Measurements from ENCODE around the gene YPEL3.

Gene YPEL3

GRCh38 chr16:30088832-30089624 is 7.0 kb downstream of the YPEL3 start:
- DNase-seq = no peak

GRCh38 chr16:30088237-30088831 is 7.7 kb downstream of the YPEL3 start:
- peak in 1 of 2 experiments; percentile 22 for DNase-seq

DNA sequence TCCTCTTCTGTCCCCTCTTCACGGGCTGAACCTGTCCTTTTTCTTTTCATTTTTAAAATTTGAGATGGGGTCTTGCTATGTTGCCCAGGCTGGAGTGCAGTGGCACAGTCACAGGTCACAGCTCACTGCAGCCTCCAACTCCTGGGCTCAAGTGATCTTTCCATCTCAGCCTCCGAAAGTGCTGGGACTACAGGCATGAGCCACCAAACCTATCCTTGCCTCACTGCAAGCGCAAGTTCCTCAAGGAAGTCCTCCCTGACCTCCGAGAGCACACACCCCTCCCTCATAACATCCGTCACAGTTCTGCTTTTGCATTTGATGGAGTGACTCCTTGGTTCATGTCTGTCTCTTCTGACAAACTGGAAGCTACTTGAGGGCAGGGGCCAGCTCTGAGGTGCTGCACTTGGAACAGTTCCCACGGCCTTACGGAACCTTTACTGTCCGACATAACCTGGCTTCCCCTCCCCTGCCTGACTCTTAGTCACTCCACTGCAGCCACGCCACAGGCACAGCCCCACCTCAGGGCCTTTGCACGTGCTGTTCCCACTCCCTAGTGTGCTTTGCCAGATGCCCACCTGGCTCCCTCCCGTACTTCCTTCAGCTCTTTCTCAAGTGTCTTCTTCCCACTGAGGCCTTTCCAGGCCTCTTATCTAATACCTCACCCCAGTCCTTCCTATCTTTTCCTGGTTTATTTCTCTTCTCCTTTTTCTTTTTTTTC is 8.7 kb downstream of the YPEL3 start:
- no peak for DNase-seq

GRCh38 chr16:30086291-30087140 is 9.5 kb downstream of the YPEL3 start:
- DNase-seq = no peak

- DNase-seq = no peak
These were observed 10.2 kb downstream of the YPEL3 start for GRCh38 chr16:30085820-30086219.

- no peak for DNase-seq
These were observed 10.8 kb downstream of the YPEL3 start for GRCh38 chr16:30085247-30085646.

- DNase-seq = no peak
These were observed 11.2 kb downstream of the YPEL3 start for GRCh38 chr16:30084816-30085159.

- no peak for DNase-seq
These were observed 11.8 kb downstream of the YPEL3 start for GRCh38 chr16:30084096-30084815.

GRCh38 chr16:30083216-30084055 is 12.6 kb downstream of the YPEL3 start:
- no peak for DNase-seq

DNA sequence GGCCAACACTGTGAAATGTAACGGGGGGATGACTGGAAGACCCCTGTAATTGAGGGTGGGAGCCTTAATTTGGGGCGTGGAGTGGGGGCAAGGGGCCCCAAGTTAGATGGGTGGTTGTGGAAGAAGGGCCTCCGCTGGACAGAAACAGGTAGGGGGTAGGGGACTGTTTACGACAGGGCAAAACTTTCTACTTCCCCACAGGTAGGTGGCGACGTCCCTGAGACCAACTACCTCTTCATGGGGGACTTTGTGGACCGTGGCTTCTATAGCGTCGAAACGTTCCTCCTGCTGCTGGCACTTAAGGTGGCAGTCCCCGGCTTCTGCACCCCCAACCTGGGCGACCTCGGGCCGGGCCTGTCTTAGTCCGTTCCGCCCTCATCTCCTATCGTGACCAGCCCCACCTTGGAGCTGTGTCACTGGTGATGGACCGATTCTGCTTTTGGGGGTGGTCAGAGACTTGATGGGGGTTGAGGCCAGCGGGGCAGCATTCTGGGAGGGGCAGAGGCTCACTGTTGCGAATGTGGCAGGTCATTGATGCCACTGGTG is 13.4 kb downstream of the YPEL3 start:
- no peak for DNase-seq

- DNase-seq = no peak
These were observed 16.5 kb downstream of the YPEL3 start for GRCh38 chr16:30079480-30079879.

- DNase-seq = no peak
These were observed 17.3 kb downstream of the YPEL3 start for GRCh38 chr16:30078744-30079143.

- no peak for DNase-seq
These were observed 18.4 kb downstream of the YPEL3 start for GRCh38 chr16:30077656-30078055.

- no peak for DNase-seq
These were observed 19.7 kb downstream of the YPEL3 start for GRCh38 chr16:30076276-30076791.

DNA sequence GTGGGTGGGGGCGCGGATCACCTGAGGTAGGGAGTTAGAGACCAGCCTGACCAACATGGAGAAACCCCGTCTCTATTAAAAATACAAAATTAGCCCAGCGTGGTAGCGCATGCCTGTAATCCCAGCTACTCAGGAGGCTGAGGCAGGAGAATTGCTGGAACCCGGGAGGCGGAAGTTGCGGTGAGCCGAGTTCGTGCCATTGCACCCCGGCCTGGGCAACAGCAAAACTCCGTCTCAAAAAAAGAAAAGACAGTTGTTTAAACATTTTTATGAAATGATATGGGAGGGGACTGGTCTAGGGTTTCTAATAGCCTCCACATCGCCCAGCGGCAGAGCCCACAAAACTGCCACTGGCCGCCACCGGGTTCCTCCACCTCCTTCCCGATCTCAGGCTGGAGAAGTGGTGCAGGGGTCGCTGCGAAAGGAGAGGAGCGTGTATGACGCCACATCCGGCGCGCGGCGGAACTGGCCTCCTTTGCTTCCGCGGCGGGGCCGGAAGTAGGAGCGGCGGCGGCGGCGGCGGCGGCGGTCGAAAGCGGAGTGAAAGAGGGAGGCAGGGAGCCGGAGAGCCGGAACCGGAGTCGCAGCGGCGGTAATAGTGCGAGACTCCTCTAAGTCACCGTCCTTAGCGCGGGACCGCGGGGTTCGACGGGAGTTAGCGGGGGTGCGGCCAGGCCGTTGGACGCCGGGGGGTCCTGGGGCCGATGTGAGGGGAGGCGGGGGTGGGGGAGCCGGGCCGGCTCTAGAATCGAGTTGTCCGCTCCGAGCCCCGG is 20.3 kb downstream of the YPEL3 start, which contains the start of gene PPP4C:
Gene PPP4C (plus strand): TSS at position 492 of the 773 bp plus-strand sequence. CDS start 384 bp downstream, outside the sequence.
- DNase-seq = peak; percentile 93 to 95

DNA sequence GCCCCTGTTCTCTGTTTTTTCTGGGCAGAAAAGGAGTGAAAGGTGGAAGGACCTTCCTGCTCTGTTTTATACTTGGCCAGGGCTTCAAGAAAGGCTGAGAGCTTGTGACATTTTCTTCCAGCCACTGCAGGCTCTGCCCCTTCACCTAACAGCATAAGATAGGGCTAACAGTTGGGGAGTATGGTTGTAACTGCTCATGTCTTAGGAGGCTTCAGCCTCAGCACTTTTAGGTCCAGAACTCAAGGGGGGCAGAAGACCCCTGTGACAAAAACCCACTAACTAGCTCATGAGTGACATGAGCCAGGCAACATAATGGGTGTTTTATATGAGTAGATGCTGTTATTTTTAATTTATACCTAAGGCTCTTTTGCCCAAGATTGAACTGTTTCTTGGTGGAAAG is 25.5 kb downstream of the YPEL3 start:
- no peak for DNase-seq

- DNase-seq = no peak
These were observed 26.2 kb downstream of the YPEL3 start for GRCh38 chr16:30069611-30070462.

DNA sequence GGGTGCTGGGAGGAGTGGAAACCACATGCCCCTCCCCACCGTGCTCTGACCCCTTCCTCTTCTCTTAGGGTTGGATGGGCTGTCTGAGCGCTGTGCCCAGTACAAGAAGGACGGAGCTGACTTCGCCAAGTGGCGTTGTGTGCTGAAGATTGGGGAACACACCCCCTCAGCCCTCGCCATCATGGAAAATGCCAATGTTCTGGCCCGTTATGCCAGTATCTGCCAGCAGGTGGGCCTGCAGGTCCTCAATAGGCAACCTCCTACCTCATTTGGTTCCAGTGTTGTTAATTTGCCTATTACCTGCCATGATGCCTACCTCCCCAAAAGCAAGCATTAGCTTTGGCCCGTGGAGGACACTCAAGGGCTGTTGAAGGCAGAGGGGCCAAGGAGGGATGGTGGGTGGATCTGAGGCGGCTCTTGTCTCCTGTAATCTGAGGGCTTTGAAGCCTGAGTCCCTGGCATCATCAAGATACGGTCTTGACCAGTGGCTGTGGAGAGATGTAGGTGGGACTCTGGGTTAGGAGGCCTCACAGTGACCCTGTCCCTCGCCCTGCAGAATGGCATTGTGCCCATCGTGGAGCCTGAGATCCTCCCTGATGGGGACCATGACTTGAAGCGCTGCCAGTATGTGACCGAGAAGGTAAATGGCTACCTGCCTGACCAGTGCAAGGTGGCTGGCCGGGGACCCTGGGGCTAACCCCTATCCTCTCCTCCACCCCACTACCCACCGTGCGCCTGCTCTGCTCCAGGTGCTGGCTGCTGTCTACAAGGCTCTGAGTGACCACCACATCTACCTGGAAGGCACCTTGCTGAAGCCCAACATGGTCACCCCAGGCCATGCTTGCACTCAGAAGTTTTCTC is 27.0 kb downstream of the YPEL3 start:
- DNase-seq = no peak

All from SHP77 (cell line).